Measurements from ENCODE around the gene LRRC49. TPM values are rescaled to one million over a fixed set of nuclear protein-coding genes. Genes with fewer than 3 reads are reported as not detected.

The LRRC49 gene
- total RNA-seq, 1 experiment from 2014 or later, result 9.2 TPM

GRCh38 chr15:70955151-70955550 lies 62.5 kb downstream of the LRRC49 start:
- Histone ChIP-seq H3K27ac (ENCODE audit: low read depth, low read length, poor library complexity, severe bottlenecking) (no peak overlapping the region), H3K9me3 (ENCODE audit: low read depth, low read length, poor library complexity, severe bottlenecking) (peaks cover 12% of the 10 kb centered on the region), H3K4me3 (ENCODE audit: low read depth, low read length, poor library complexity, severe bottlenecking) (no peak overlapping the region), H3K4me1 (ENCODE audit: insufficient read depth, low read length, poor library complexity, severe bottlenecking) (no peaks in the 10 kb centered on the region), H3K36me3 (ENCODE audit: insufficient read depth, low read length, poor library complexity, severe bottlenecking) (no peaks in the 10 kb centered on the region), H3K27me3 (replicated peaks; ENCODE audit: insufficient read depth, low read depth, low read length, poor library complexity) (no peaks in the 10 kb centered on the region)
- TF ChIP-seq CTCF (conservative IDR thresholded peaks at IDR 0.05; ENCODE audit: low read depth, low read length), result no peak
- no peak for TF ChIP-seq EZH2 (IDR thresholded peaks at IDR 0.05; ENCODE audit: borderline replicate concordance, low read depth, low read length, poor library complexity, severe bottlenecking)
- BruUV-seq (replicated peaks), result no TSS peak
- intact Hi-C loops (cut with micrococcal nuclease; ENCODE audit: unreplicated experiment), result no loop called here
- ChIA-PET CTCF (no interaction called here), POLR2A (ENCODE audit: low non-redundant PET) (no interaction called here)
- DNase-seq (ENCODE audit: low spot score), result no peak

GRCh38 chr15:70956201-70956995 lies 63.8 kb downstream of the LRRC49 start:
- ChIA-PET POLR2A (ENCODE audit: low non-redundant PET) (no interaction called here), CTCF (no interaction called here)
- peaks cover 5% of the 10 kb centered on the region for H3K9me3 ChIP-seq (ENCODE audit: low read depth, low read length, poor library complexity, severe bottlenecking)
- no peaks in the 10 kb centered on the region for H3K27me3 ChIP-seq (replicated peaks; ENCODE audit: insufficient read depth, low read depth, low read length, poor library complexity)
- intact Hi-C loops (cut with micrococcal nuclease; ENCODE audit: unreplicated experiment), result no loop called here
- TF ChIP-seq CTCF (conservative IDR thresholded peaks at IDR 0.05; ENCODE audit: low read depth, low read length), result no peak
- no peak for TF ChIP-seq EZH2 (IDR thresholded peaks at IDR 0.05; ENCODE audit: borderline replicate concordance, low read depth, low read length, poor library complexity, severe bottlenecking)
- H3K4me3 ChIP-seq (ENCODE audit: low read depth, low read length, poor library complexity, severe bottlenecking), result no peak overlapping the region
- no peaks in the 10 kb centered on the region for H3K4me1 ChIP-seq (ENCODE audit: insufficient read depth, low read length, poor library complexity, severe bottlenecking)
- no TSS peak for BruUV-seq (replicated peaks)
- peak; percentile 3 for DNase-seq (ENCODE audit: low spot score)
- no peak overlapping the region for H3K27ac ChIP-seq (ENCODE audit: low read depth, low read length, poor library complexity, severe bottlenecking)
- H3K36me3 ChIP-seq (ENCODE audit: insufficient read depth, low read length, poor library complexity, severe bottlenecking), result no peaks in the 10 kb centered on the region

GRCh38 chr15:70962084-70962483 lies 69.5 kb downstream of the LRRC49 start:
- intact Hi-C loops (cut with micrococcal nuclease; ENCODE audit: unreplicated experiment), result no loop called here
- no peak overlapping the region for H3K27ac ChIP-seq (ENCODE audit: low read depth, low read length, poor library complexity, severe bottlenecking)
- DNase-seq (ENCODE audit: low spot score), result no peak
- H3K9me3 ChIP-seq (ENCODE audit: low read depth, low read length, poor library complexity, severe bottlenecking), result no peaks in the 10 kb centered on the region
- no peaks in the 10 kb centered on the region for H3K27me3 ChIP-seq (replicated peaks; ENCODE audit: insufficient read depth, low read depth, low read length, poor library complexity)
- H3K4me1 ChIP-seq (ENCODE audit: insufficient read depth, low read length, poor library complexity, severe bottlenecking), result no peaks in the 10 kb centered on the region
- POLR2A ChIA-PET (ENCODE audit: low non-redundant PET), result interaction anchor here (0.6 kb wide), 1 partner anchor 391 kb away, joined by 4 read pairs; no protein-coding TSS in a partner anchor
- CTCF ChIA-PET, result no interaction called here
- no peaks in the 10 kb centered on the region for H3K36me3 ChIP-seq (ENCODE audit: insufficient read depth, low read length, poor library complexity, severe bottlenecking)
- TF ChIP-seq CTCF (conservative IDR thresholded peaks at IDR 0.05; ENCODE audit: low read depth, low read length), result no peak
- no peak for TF ChIP-seq EZH2 (IDR thresholded peaks at IDR 0.05; ENCODE audit: borderline replicate concordance, low read depth, low read length, poor library complexity, severe bottlenecking)
- BruUV-seq (replicated peaks), result no TSS peak
- H3K4me3 ChIP-seq (ENCODE audit: low read depth, low read length, poor library complexity, severe bottlenecking), result no peak overlapping the region
